ENCODE data around the gene CXCL11.
A peak's percentile ranks its signal among the peaks of the same experiment; 100 is the strongest.
"Not testable (repeated sequence)": the region's sequence is repeated elsewhere in the genome, so short reads cannot be mapped to it uniquely, and the experiment has no call there.

The CXCL11 gene

DNA sequence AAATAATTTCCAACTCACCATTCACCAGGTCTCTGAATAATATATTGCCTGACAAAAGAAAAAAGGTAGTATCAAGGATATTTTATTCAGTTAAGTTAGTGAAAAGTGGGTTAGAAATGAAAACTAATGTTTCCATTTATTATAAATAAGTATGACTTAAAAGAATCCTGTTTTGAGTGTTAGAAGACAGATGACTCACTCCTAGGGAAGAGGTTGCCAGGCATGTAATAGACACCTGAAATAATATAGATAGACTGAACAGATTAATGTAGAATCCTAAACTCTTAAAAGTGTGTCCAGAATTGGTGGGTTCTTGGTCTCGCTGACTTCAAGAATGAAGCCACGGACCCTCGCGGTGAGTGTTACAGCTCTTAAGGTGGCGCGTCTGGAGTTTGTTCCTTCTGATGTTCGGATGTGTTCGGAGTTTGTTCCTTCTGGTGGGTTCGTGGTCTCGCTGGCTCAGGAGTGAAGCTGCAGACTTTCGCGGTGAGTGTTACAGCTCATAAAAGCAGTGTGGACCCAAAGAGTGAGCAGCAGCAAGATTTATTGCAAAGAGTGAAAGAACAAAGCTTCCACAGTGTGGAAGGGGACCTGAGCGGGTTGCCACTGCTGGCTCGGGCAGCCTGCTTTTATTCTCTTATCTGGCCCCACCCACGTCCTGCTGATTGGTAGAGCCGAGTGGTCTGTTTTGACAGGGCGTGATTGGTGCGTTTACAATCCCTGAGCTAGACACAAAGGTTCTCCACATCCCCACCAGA lies 6.5 kb upstream of the CXCL11 start:
- DNase-seq: not testable (repeated sequence)

- DNase-seq: no peak
Measured at GRCh38 chr4:76036855-76037254, 985 bp upstream of the CXCL11 start.

- no peak for DNase-seq
Measured at GRCh38 chr4:76035141-76035540, 729 bp downstream of the CXCL11 start.

GRCh38 chr4:76029300-76029699 lies 6.6 kb downstream of the CXCL11 start:
- no peak for DNase-seq

- peak; percentile 7 for DNase-seq
Measured at GRCh38 chr4:76028350-76028765, 7.5 kb downstream of the CXCL11 start.

GRCh38 chr4:76024065-76024464 lies 11.8 kb downstream of the CXCL11 start:
- no peak for DNase-seq

GRCh38 chr4:76023389-76023788 lies 12.5 kb downstream of the CXCL11 start, which contains the start of gene CXCL10:
CXCL10 (minus strand) TSS chr4:76023497; CDS start chr4:76023431, 66 bp downstream.
- DNase-seq: no peak

- no peak for DNase-seq
Measured at GRCh38 chr4:76022677-76023076, 13.2 kb downstream of the CXCL11 start.

GRCh38 chr4:76022031-76022430 lies 13.8 kb downstream of the CXCL11 start:
- no peak for DNase-seq

GRCh38 chr4:76017056-76017686 lies 18.7 kb downstream of the CXCL11 start:
- no peak for DNase-seq

GRCh38 chr4:76016393-76016792 lies 19.5 kb downstream of the CXCL11 start:
- DNase-seq: no peak

- DNase-seq: no peak
Measured at GRCh38 chr4:76013540-76013939, 22.3 kb downstream of the CXCL11 start.

DNA sequence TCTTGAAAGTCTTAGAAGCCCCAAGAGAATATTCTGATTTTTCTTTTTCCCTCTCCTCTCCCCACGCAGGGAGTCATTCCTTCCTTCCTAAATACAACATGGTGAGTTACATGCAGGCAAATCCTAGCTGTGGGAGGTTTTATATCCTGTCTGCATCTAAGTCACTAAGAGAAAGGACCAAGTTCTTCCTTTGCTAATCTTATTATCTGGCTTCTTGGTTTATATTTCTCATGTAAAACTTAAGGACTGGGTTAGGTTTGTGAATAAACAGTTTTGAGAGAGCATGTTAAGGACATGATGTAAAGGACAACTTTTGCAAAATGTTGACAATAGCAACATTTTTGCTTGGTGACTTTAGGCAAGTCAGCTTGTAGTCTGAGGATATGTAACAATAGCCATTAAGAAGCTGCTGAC lies 23.5 kb downstream of the CXCL11 start:
- DNase-seq: no peak

GRCh38 chr4:76011700-76012387 lies 24.0 kb downstream of the CXCL11 start:
- no peak for DNase-seq

DNA sequence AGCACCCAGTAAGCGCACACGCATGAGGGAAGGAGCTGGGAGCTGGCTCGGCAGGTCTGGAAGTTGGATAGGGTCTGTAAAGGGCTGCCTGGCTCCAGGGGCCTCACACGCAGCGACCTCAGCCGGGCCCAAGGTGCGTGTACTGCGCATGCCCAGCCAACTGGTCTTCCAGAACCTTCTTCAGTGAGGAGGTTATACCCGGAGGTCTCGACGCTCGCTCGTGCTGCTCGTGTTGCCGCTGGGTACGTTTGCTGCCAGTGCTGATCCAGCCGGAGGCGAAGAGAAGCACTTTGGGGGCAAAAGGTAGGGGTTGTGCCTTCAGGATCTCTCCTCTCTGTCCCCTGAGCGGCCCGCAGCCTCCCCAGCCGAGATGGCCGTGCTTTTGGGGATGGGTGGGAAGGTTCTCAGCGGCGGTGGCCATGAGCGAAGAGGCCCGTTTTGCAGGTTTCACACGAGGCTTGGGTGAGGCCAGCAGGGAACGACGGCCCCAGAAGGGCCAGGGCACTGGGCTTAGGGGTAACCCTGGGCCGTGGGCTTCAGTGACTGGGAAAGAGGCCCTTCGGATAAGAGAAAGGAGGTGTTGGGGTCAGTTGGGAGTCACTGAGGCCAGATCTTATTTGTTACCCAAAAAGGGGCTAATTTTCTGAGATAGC lies 24.7 kb downstream of the CXCL11 start:
- DNase-seq: no peak

- no peak for DNase-seq
Measured at GRCh38 chr4:76010576-76010975, 25.3 kb downstream of the CXCL11 start.

DNA sequence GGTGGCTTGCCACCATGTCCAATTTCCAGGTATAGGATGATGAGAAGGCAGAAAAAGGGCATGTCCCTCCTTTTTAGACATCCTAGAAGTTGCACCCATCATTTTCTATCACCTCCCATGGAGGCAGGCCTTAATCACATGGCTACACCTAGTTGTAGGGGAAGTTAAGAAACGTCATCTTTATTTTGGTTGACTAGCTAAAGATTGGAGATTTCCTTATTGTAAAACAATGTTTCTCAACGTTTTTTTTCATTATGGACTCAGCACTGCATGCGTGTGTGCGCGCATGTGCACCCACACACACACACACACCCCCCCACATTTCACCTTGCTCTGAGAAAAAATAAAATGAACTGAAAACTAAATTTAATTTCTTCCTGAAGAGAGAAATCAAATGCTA lies 26.6 kb downstream of the CXCL11 start:
- no peak for DNase-seq

GRCh38 chr4:76007089-76007862 lies 28.6 kb downstream of the CXCL11 start, which contains the start of gene CXCL9:
CXCL9 (minus strand) TSS chr4:76007509; CDS start chr4:76007449, 60 bp downstream.
- DNase-seq: no peak

GRCh38 chr4:76003620-76004019 lies 32.2 kb downstream of the CXCL11 start:
- no peak for DNase-seq

GRCh38 chr4:76003035-76003434 lies 32.8 kb downstream of the CXCL11 start:
- no peak for DNase-seq

GRCh38 chr4:76002176-76002575 lies 33.7 kb downstream of the CXCL11 start:
- DNase-seq: no peak

DNA sequence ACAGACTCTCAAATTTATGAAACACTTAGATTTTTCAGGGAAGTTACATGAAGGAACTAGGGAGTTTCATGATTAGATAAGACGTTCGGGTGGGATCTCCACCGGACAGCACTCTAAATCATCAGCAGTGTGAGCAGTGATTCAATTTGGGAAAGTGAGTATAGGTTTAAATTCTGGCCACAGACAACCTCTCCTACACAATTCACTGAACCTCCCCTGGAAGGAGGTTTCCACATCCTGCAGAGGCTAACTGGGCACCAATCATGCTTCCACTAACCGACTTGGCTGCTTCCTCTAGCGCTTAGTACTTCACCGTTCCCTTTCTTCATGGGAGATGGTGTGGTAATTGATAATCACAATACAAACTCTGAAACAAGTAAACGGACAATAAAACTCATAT lies 34.2 kb downstream of the CXCL11 start:
- no peak for DNase-seq

Data from hematopoietic multipotent progenitor cell treated with erythropoietin and hydrocortisone succinate and interleukin-3 and kit ligand, for 8 days (in vitro differentiated cells).